Liver (tissue), 9 donors: ENCODE data around the gene MADD. TPM values are rescaled to one million over a fixed set of nuclear protein-coding genes. Genes with fewer than 3 reads are reported as not detected.

Experiments used
- DNase-seq: peaks from one replicate; pipeline ENCODE4 v3.0.0-alpha.2; 2017; ENCODE audit warnings: low spot score
- H3K27ac ChIP-seq, 2 donors: one replicate each; pipeline ENCODE4 v1.7.0; 2013; ENCODE audit warnings: inconsistent platforms in 2 of 2, low read length in 2 of 2, control low read depth in 1 of 2, low read depth in 1 of 2, mild to moderate bottlenecking in 1 of 2
- H3K27me3 ChIP-seq, 4 donors: one replicate each; pipeline versions ENCODE4 v1.6.1 to v1.7.0; 2013; ENCODE audit warnings: low read length in 3 of 4, inconsistent platforms in 1 of 4, mild to moderate bottlenecking in 1 of 4, moderate library complexity in 1 of 4; ENCODE audit not compliant: control insufficient read depth in 4 of 4, insufficient read depth in 4 of 4
- H3K36me3 ChIP-seq, 4 donors: one replicate each; pipeline versions ENCODE4 v1.6.1 to v1.7.0; 2013; ENCODE audit warnings: low read length in 3 of 4, mild to moderate bottlenecking in 3 of 4, low read depth in 1 of 4, moderate library complexity in 1 of 4; ENCODE audit not compliant: control insufficient read depth in 4 of 4, insufficient read depth in 3 of 4
- H3K4me1 ChIP-seq, 4 donors: one replicate each; pipeline versions ENCODE4 v1.6.1 to v1.7.0; 2013; ENCODE audit warnings: low read length in 3 of 4, mild to moderate bottlenecking in 3 of 4, moderate library complexity in 1 of 4; ENCODE audit not compliant: control insufficient read depth in 4 of 4, insufficient read depth in 4 of 4
- H3K4me3 ChIP-seq, 3 donors: one replicate each; pipeline versions ENCODE4 v1.6.1 to v1.7.0; 2013; ENCODE audit warnings: low read length in 3 of 3, control low read depth in 1 of 3, low read depth in 1 of 3, mild to moderate bottlenecking in 1 of 3
- H3K9ac ChIP-seq, 2 donors: one replicate each; pipeline ENCODE4 v1.7.0; 2013; ENCODE audit warnings: low read length in 2 of 2, mild to moderate bottlenecking in 2 of 2, moderate library complexity in 2 of 2, control low read depth in 1 of 2, low read depth in 1 of 2
- H3K9me3 ChIP-seq, 4 donors: one replicate each; pipeline versions ENCODE4 v1.6.1 to v1.7.0; 2013; ENCODE audit warnings: low read length in 3 of 4; ENCODE audit not compliant: control insufficient read depth in 4 of 4
- EGR1 ChIP-seq, 2 donors: IDR thresholded peaks; 2 replicates each; pipeline ENCODE4 v1.6.1; 2016 to 2018; ENCODE audit warnings: antibody characterized with exemption in 2 of 2, low read depth in 2 of 2
- FOXA1 ChIP-seq: IDR thresholded peaks from 2 replicates; pipeline ENCODE4 v1.6.1; 2016; ENCODE audit warnings: antibody characterized with exemption
- FOXA2 ChIP-seq: IDR thresholded peaks from 2 replicates; pipeline ENCODE4 v1.6.1; 2016; ENCODE audit warnings: antibody characterized with exemption
- GABPA ChIP-seq, 2 donors: IDR thresholded peaks in 1 of 2; conservative IDR thresholded peaks in 1 of 2; 2 replicates each; pipeline ENCODE4 v1.6.1; 2016; ENCODE audit warnings: antibody characterized with exemption in 2 of 2, mild to moderate bottlenecking in 1 of 2, moderate library complexity in 1 of 2
- HNF4A ChIP-seq, 2 donors: conservative IDR thresholded peaks; 2 replicates each; pipeline ENCODE4 v1.6.1; 2016; ENCODE audit warnings: antibody characterized with exemption in 2 of 2, mild to moderate bottlenecking in 2 of 2
- HNF4G ChIP-seq: IDR thresholded peaks from 2 replicates; pipeline ENCODE4 v1.6.1; 2016; ENCODE audit warnings: antibody characterized with exemption
- JUND ChIP-seq, 2 donors: IDR thresholded peaks; 2 replicates each; pipeline ENCODE4 v1.6.1; 2016; ENCODE audit warnings: antibody characterized with exemption in 2 of 2
- NR2F2 ChIP-seq: IDR thresholded peaks from 2 replicates; pipeline ENCODE4 v1.6.1; 2016; ENCODE audit warnings: antibody characterized with exemption
- RAD21 ChIP-seq, 2 donors: IDR thresholded peaks; 2 replicates each; pipeline ENCODE4 v1.6.1; 2016; ENCODE audit warnings: antibody characterized with exemption in 2 of 2, mild to moderate bottlenecking in 2 of 2
- RXRA ChIP-seq, 2 donors: IDR thresholded peaks; 2 replicates each; pipeline ENCODE4 v1.6.1; 2017 to 2018; ENCODE audit warnings: antibody characterized with exemption in 2 of 2, mild to moderate bottlenecking in 1 of 2
- SP1 ChIP-seq: IDR thresholded peaks from 2 replicates; pipeline ENCODE4 v1.6.1; 2018; ENCODE audit warnings: antibody characterized with exemption, mild to moderate bottlenecking
- TAF1 ChIP-seq: conservative IDR thresholded peaks from 2 replicates; pipeline ENCODE4 v1.6.1; 2016; ENCODE audit warnings: antibody characterized with exemption, mild to moderate bottlenecking
- YY1 ChIP-seq: IDR thresholded peaks from 2 replicates; pipeline ENCODE4 v1.6.1; 2016; ENCODE audit warnings: antibody characterized with exemption, mild to moderate bottlenecking
- WGBS: extraction: QIAGEN DNeasy Blood & Tissue Kit; methylation state at CpG from one replicate; pipeline ENCODE4 v1.1.7; 2013; 5-methylcytosine and 5-hydroxymethylcytosine counted together
- polyA plus RNA-seq, 2 donors: library from polyadenylated mRNA; stranded (reverse) in 1 of 2; unstranded in 1 of 2; fragments of 200-250 nt in 1 of 2; fragments of >200 nt in 1 of 2; fragmentation: Nextera tagmentation in 1 of 2; extraction: Ambion mirVana in 1 of 2; gene quantifications; one replicate each; pipeline versions ENCODE4 v1.2.1 to v1.2.3, GENCODE V29; 2013 to 2015
- total RNA-seq, 2 donors: library from RNA; depleted of rRNA; stranded (reverse); fragments of >200 nt; gene quantifications; one replicate each; pipeline ENCODE4 v1.2.3, GENCODE V29; 2014
- TF ChIP-seq, protein P1 (sequence below): IDR thresholded peaks from 2 replicates; pipeline ENCODE4 v1.6.1; 2016; ENCODE audit warnings: antibody characterized with exemption
- TF ChIP-seq, protein P2 (sequence below): IDR thresholded peaks from 2 replicates; pipeline ENCODE4 v1.6.1; 2016; ENCODE audit warnings: antibody characterized with exemption, mild to moderate bottlenecking
- TF ChIP-seq, protein P3 (sequence below): IDR thresholded peaks from 2 replicates; pipeline ENCODE4 v1.6.1; 2016; ENCODE audit warnings: antibody characterized with exemption
- TF ChIP-seq, protein P4 (sequence below): IDR thresholded peaks from 2 replicates; pipeline ENCODE4 v1.6.1; 2016; ENCODE audit warnings: antibody characterized with exemption
- donor health status: healthy.
- donor health status: healthy.
- donor health status: healthy.
- donor health status: healthy.
- donor health status: healthy.

MADD gene
- total and polyA plus RNA-seq, 4 donors, result 9.9 to 20.5 (median 11.1) TPM

DNA sequence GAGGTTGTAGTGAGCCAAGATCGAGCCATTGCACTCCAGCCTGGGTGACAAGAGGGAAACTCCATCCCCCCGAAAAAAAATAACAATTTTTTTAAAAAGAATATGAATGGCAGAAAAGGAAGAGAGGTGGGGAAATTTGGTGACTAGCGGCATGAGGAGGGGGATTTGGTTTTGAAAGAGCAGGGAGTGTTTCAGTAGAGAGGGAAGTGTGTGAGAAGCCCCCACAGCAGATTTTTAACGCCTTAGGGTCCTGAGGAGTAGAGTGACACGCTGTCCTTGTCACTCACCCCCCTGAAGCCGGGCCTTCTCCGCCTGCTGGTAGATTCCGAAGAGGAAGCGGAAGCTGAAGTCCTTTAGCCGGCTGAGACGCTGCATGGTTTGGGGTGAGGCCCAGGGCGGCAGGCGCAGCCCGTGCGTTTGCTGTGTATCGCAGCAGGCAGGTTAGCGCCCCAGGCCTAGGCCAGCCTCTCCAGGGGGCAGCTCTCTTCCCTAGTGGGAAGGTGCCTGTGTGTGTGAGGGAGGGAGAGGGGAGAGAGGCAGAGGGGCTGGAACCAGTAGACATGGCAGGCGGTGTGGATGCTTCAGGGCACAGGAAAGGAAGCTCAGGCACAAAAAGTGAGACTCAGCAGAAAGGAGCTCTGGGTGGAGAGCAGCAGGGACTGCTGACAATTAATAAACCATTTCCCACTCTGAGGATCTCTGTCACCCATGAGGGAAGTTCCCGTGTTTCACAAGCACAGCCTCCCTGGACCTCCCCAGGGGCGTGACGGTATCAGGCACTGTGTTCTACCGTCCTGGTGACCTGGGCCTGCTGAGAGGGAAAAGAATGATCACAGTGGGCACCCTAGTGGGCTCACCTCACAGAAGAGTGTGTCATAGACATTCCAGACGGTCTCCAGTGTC lies 25.2 kb upstream of the MADD start:
- Histone ChIP-seq H3K4me1 (peaks cover 13 to 63% (median 44%) of the 10 kb centered on the region in 4 donors), H3K9ac (no peak overlapping the region), H3K9me3 (no peaks in the 10 kb centered on the region), H3K36me3 (peaks cover 10 to 28% (median 25%) of the 10 kb centered on the region in 4 donors), H3K4me3 (no peak overlapping the region), H3K27ac (peak overlapping the region; percentile 70), H3K27me3 (no peaks in the 10 kb centered on the region)
- TF ChIP-seq, protein P1, sequence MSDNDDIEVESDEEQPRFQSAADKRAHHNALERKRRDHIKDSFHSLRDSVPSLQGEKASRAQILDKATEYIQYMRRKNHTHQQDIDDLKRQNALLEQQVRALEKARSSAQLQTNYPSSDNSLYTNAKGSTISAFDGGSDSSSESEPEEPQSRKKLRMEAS, result no peak
- no peak for DNase-seq
- 74% methylated on average over 23 of the region's 23 CpGs for WGBS

DNA sequence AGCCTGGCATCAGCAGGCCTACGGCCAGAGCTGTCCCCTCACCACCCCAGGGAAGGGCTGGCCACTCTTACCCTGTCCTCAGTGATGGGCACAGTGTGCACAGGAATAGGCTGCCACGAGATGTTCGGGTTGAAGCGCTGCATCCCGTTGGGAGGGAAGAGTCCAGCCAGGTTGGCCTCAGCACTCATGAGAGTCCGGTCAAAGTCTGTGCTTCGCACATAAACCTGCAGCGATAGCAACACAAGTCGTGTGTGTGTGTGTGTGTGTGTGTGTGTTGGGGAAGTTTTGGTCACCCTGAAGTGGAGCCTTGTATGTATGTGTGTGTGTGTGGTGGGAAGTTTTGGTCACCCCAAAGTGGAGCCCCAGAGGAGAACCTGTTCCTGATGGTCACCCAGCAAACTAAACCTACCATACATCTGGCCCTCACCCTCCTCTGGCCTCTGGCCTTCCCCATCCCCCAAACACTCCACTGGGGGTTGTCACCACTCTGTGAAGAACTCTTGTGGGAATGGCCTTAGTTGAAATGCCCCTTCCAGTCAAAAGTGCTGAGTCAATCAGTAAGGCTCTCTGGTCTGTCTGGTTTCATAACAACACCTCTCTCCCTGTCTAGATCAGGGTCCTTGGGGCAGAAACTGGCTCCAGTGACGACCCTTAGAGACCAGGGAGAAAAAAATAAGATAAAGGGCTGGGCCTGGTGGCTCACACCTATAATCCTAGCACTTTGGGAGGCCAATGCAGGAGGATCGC lies 24.1 kb upstream of the MADD start:
- no peaks in the 10 kb centered on the region for H3K9me3 ChIP-seq
- H3K4me1 ChIP-seq, result peaks cover 13 to 63% (median 44%) of the 10 kb centered on the region in 4 donors
- DNase-seq, result peak; percentile 66
- H3K27me3 ChIP-seq, result no peaks in the 10 kb centered on the region
- no peak overlapping the region for H3K4me3 ChIP-seq
- no peak overlapping the region for H3K9ac ChIP-seq
- TF ChIP-seq, protein P2, sequence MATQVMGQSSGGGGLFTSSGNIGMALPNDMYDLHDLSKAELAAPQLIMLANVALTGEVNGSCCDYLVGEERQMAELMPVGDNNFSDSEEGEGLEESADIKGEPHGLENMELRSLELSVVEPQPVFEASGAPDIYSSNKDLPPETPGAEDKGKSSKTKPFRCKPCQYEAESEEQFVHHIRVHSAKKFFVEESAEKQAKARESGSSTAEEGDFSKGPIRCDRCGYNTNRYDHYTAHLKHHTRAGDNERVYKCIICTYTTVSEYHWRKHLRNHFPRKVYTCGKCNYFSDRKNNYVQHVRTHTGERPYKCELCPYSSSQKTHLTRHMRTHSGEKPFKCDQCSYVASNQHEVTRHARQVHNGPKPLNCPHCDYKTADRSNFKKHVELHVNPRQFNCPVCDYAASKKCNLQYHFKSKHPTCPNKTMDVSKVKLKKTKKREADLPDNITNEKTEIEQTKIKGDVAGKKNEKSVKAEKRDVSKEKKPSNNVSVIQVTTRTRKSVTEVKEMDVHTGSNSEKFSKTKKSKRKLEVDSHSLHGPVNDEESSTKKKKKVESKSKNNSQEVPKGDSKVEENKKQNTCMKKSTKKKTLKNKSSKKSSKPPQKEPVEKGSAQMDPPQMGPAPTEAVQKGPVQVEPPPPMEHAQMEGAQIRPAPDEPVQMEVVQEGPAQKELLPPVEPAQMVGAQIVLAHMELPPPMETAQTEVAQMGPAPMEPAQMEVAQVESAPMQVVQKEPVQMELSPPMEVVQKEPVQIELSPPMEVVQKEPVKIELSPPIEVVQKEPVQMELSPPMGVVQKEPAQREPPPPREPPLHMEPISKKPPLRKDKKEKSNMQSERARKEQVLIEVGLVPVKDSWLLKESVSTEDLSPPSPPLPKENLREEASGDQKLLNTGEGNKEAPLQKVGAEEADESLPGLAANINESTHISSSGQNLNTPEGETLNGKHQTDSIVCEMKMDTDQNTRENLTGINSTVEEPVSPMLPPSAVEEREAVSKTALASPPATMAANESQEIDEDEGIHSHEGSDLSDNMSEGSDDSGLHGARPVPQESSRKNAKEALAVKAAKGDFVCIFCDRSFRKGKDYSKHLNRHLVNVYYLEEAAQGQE, result peak; percentile 28
- TF ChIP-seq, protein P1, result no peak
- TF ChIP-seq HNF4G, result peak; percentile 97
- TF ChIP-seq TAF1, result no peak
- TF ChIP-seq GABPA (IDR thresholded peaks at IDR 0.05 in 1 of 2, conservative IDR thresholded peaks at IDR 0.05 in 1 of 2), result peak in 1 of 2 donors; percentile 66
- peak in 1 of 2 donors; percentile 29 for TF ChIP-seq JUND (IDR thresholded peaks at IDR 0.05)
- peak; percentile 87 to 91 for TF ChIP-seq RXRA (IDR thresholded peaks at IDR 0.05)
- TF ChIP-seq HNF4A (conservative IDR thresholded peaks at IDR 0.05), result peak; percentile 98 to 99
- no peak for TF ChIP-seq EGR1 (IDR thresholded peaks at IDR 0.05; ENCODE audit: low read depth in 2 of 2)
- TF ChIP-seq FOXA2, result peak; percentile 58
- TF ChIP-seq NR2F2, result no peak
- peak; percentile 23 to 57 for TF ChIP-seq RAD21 (IDR thresholded peaks at IDR 0.05)
- TF ChIP-seq FOXA1, result peak; percentile 24
- peak; percentile 68 for TF ChIP-seq YY1
- TF ChIP-seq, protein P3, sequence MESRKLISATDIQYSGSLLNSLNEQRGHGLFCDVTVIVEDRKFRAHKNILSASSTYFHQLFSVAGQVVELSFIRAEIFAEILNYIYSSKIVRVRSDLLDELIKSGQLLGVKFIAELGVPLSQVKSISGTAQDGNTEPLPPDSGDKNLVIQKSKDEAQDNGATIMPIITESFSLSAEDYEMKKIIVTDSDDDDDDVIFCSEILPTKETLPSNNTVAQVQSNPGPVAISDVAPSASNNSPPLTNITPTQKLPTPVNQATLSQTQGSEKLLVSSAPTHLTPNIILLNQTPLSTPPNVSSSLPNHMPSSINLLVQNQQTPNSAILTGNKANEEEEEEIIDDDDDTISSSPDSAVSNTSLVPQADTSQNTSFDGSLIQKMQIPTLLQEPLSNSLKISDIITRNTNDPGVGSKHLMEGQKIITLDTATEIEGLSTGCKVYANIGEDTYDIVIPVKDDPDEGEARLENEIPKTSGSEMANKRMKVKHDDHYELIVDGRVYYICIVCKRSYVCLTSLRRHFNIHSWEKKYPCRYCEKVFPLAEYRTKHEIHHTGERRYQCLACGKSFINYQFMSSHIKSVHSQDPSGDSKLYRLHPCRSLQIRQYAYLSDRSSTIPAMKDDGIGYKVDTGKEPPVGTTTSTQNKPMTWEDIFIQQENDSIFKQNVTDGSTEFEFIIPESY, result no peak
- TF ChIP-seq, protein P4, sequence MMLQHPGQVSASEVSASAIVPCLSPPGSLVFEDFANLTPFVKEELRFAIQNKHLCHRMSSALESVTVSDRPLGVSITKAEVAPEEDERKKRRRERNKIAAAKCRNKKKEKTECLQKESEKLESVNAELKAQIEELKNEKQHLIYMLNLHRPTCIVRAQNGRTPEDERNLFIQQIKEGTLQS, result no peak
- peak; percentile 96 for TF ChIP-seq SP1
- H3K36me3 ChIP-seq, result peaks cover 7 to 21% (median 18%) of the 10 kb centered on the region in 4 donors
- peak overlapping the region; percentile 70 for H3K27ac ChIP-seq
- WGBS, result 44% methylated on average over 11 of the region's 11 CpGs
